ENCODE data around the gene SREK1IP1.

The SREK1IP1 gene

DNA sequence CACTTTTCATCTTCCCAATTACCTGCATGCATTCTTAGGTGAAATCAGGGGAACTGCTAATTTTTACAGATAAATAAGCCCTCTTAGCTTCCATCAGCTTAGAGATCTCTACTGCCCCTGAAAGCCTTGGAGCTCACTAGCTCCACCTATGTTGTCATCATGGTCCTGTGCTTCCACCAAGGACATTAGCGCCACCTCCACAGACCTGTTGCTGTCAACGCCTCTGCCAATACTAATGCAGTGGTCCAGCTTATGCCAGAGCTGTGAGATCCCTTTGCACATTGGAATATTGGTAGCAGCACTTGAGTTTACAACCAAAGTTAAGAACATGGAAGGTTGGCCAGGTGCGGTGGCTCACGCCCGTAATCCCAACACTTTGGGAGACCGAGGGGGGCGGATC is 85.9 kb downstream of the SREK1IP1 start:
- TF ChIP-seq REST (IDR thresholded peaks at IDR 0.05; ENCODE audit: insufficient read depth in 1 of 2, low read depth in 2 of 2, low read length in 2 of 2) (no peak), TAF1 (IDR thresholded peaks at IDR 0.05; ENCODE audit: borderline replicate concordance, insufficient read depth, low read length) (no peak), POLR2AphosphoS5 (IDR thresholded peaks at IDR 0.05; ENCODE audit: low read depth, low read length) (no peak), FOXP2 (optimal IDR thresholded peaks at IDR 0.05; ENCODE audit: borderline replicate concordance, extremely low read depth, extremely low read length, insufficient read depth) (no peak)

DNA sequence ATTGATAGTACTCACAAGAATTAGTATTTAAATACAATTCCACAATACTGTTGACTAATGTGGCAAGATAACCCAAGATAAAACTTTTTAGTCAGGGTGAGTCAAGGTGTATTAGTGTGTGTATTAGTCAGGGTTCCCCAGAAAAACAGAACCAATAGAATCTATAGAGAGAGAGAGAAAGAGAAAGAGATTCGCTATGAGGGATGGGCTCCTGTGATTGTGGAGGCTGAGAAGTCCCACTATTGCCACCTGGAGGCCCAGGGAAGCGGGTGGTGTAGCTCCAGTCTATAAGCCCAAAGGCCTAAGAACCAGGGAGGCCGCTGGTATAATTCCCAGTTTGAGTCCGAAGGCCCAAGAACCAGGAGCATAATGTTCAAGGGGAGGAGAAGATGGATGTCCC is 88.2 kb downstream of the SREK1IP1 start:
- TF ChIP-seq POLR2AphosphoS5 (IDR thresholded peaks at IDR 0.05; ENCODE audit: low read depth, low read length) (no peak), FOXP2 (optimal IDR thresholded peaks at IDR 0.05; ENCODE audit: borderline replicate concordance, extremely low read depth, extremely low read length, insufficient read depth) (no peak), TAF1 (IDR thresholded peaks at IDR 0.05; ENCODE audit: borderline replicate concordance, insufficient read depth, low read length) (no peak), SIN3A (IDR thresholded peaks at IDR 0.05; ENCODE audit: borderline replicate concordance, insufficient read depth, low read length) (no peak), REST (IDR thresholded peaks at IDR 0.05; ENCODE audit: insufficient read depth in 1 of 2, low read depth in 2 of 2, low read length in 2 of 2) (no peak)

DNA sequence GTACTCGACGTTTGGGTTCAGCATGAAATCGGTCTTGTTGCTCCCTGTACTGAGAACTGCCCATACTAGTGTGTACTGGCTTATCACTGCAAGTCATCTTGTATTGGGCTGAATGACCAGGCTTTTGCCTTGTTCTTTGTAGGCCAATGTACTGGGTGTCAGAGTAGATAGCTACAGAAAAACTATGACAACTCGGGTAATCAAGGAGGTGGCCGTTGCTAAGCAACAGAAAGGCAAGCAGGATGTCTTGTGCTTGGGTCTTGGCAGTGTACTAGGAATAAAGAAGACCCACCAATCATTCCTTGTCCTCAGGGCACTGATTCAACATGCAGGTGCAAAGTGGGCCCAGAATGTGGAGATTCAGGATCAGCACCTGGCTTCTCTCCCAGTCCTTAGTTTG is 90.1 kb downstream of the SREK1IP1 start:
- TF ChIP-seq POLR2AphosphoS5 (IDR thresholded peaks at IDR 0.05; ENCODE audit: low read depth, low read length): no peak
- TF ChIP-seq REST (IDR thresholded peaks at IDR 0.05; ENCODE audit: insufficient read depth in 1 of 2, low read depth in 2 of 2, low read length in 2 of 2): no peak
- TF ChIP-seq SIN3A (IDR thresholded peaks at IDR 0.05; ENCODE audit: borderline replicate concordance, insufficient read depth, low read length): no peak
- TF ChIP-seq TAF1 (IDR thresholded peaks at IDR 0.05; ENCODE audit: borderline replicate concordance, insufficient read depth, low read length): no peak
- TF ChIP-seq FOXP2 (optimal IDR thresholded peaks at IDR 0.05; ENCODE audit: borderline replicate concordance, extremely low read depth, extremely low read length, insufficient read depth): no peak

DNA sequence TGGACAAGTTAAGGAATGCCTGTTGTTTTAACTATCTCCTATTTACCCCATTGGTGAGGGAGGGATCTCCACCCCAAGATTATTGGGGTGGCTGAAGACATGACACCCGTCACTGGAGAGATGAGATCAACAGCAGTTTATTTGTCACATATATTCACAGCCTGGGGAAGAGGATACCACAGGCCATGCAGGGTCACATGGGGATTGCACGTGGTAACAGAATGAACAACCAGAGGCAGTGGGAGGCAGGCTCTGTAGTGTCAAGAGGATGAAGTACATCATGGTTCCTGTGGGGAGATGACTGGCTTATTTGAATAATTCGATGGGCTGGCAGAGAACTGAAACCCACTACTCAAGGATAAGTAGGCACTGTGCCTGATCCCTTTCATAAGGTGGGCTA is 96.8 kb downstream of the SREK1IP1 start:
- no peak for TF ChIP-seq POLR2AphosphoS5 (IDR thresholded peaks at IDR 0.05; ENCODE audit: low read depth, low read length)
- TF ChIP-seq FOXP2 (optimal IDR thresholded peaks at IDR 0.05; ENCODE audit: borderline replicate concordance, extremely low read depth, extremely low read length, insufficient read depth): no peak
- no peak for TF ChIP-seq REST (IDR thresholded peaks at IDR 0.05; ENCODE audit: insufficient read depth in 1 of 2, low read depth in 2 of 2, low read length in 2 of 2)
- TF ChIP-seq TAF1 (IDR thresholded peaks at IDR 0.05; ENCODE audit: borderline replicate concordance, insufficient read depth, low read length): no peak
- no peak for TF ChIP-seq SIN3A (IDR thresholded peaks at IDR 0.05; ENCODE audit: borderline replicate concordance, insufficient read depth, low read length)

- no peak for TF ChIP-seq FOXP2 (optimal IDR thresholded peaks at IDR 0.05; ENCODE audit: borderline replicate concordance, extremely low read depth, extremely low read length, insufficient read depth)
- TF ChIP-seq TAF1 (IDR thresholded peaks at IDR 0.05; ENCODE audit: borderline replicate concordance, insufficient read depth, low read length): no peak
- TF ChIP-seq REST (IDR thresholded peaks at IDR 0.05; ENCODE audit: insufficient read depth in 1 of 2, low read depth in 2 of 2, low read length in 2 of 2): no peak
- TF ChIP-seq SIN3A (IDR thresholded peaks at IDR 0.05; ENCODE audit: borderline replicate concordance, insufficient read depth, low read length): no peak
Measured at GRCh38 chr5:64670277-64670676, 98.2 kb downstream of the SREK1IP1 start.

Data from PFSK-1 (cell line).